Suppressor macrophage treated with lipopolysaccharide for 4 hours (primary cell): ENCODE data around the gene KCTD15.

Experiments used
- DNase-seq: peaks from one replicate; pipeline ENCODE4 v3.0.0-alpha.2; 2020

KCTD15 gene

GRCh38 chr19:33796164-33796875 lies at the start of gene KCTD15:
KCTD15 (plus strand) TSS chr19:33796870; CDS start chr19:33800455, 3,585 bp downstream.
- DNase-seq = peak; percentile 39

- DNase-seq = no peak
Measured at GRCh38 chr19:33747273-33747672, 49.4 kb upstream of the KCTD15 start.

GRCh38 chr19:33748231-33748630 lies 48.4 kb upstream of the KCTD15 start:
- DNase-seq = no peak

DNA sequence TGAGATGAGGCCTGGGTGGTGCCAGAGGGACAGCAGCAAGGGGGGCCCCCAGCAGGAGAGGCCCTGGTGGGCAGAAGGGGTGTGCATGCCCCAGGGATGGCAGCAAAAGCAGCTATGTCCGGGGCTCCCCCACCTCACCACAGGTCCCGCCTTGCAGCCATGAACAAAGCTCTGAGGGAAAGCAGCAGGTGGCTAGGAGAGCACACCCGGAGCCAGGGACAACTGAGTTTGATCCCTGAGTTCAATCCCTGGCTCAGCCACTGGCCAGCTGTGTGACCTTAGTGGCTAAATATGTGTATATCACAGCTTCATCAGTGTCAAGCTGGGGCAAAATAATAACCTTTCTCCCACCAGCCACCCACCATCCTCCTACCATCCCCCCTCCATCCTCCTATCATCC lies 47.7 kb upstream of the KCTD15 start:
- DNase-seq = no peak

DNA sequence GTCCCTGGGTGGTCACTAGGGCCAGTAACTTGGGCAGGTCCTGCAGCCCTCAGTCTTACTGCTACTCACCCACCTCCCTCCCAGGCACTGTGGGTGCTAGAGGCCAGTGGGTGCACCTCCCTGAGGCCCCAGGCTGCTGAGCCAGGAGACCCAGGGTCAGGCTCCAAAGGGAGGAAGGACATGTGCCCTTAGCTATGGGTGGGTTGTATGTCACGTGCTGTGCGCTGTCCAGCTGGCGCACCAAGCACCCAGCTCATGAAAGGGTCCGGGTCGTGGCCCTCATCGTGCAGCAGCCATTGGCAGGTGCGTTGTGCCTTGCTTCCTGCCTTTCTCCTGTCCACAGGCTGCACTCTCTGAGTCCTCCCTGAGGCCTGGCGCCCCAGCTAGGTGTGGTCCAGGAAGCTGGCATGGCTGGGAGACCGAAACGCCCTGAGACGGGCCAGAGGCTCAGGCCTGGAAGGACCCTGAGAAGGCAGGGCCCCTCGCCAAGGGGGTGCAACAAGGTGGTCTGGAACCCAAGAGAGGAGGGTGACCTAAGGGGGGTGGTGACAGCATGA lies 47.0 kb upstream of the KCTD15 start:
- no peak for DNase-seq

GRCh38 chr19:33750587-33751435 lies 45.9 kb upstream of the KCTD15 start:
- no peak for DNase-seq

DNA sequence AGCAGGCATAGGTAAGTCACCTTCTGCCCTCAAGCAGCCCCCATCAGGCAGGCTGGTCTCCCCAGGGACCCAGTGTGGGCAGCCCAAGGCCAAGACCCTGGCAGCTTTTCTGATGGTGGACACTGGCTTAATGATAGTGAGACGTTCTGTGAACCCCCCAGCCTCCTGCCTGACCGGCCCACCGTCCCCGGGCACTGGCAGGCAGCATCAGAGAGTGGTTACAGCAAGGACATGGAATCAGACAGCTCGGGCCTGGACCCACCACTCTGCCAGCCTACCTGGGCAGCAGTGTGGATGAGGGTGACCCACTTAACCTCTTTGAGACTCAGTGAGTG lies 45.3 kb upstream of the KCTD15 start:
- DNase-seq = no peak

GRCh38 chr19:33752018-33752800 lies 44.5 kb upstream of the KCTD15 start:
- no peak for DNase-seq

DNA sequence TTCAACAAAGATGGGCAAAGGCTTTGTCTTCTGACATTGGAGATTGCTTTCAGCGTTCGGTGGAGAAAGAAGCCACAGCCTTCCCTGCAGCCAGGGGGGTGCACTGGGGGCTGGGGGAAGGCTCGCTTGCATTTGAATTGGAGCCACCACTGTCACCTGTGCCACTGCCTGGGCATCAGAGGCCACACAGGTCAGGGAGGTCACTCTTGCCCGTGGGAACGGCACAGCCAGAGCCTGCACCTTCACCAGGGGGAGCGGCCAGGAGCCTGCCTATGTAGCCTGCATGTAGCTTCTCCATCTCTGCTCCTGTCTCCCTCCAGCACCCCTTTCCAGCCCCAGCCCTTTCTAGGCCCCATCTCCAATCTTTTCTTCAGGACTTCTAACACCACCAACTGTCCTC lies 43.7 kb upstream of the KCTD15 start:
- DNase-seq = no peak

GRCh38 chr19:33754361-33754760 lies 42.3 kb upstream of the KCTD15 start:
- no peak for DNase-seq

DNA sequence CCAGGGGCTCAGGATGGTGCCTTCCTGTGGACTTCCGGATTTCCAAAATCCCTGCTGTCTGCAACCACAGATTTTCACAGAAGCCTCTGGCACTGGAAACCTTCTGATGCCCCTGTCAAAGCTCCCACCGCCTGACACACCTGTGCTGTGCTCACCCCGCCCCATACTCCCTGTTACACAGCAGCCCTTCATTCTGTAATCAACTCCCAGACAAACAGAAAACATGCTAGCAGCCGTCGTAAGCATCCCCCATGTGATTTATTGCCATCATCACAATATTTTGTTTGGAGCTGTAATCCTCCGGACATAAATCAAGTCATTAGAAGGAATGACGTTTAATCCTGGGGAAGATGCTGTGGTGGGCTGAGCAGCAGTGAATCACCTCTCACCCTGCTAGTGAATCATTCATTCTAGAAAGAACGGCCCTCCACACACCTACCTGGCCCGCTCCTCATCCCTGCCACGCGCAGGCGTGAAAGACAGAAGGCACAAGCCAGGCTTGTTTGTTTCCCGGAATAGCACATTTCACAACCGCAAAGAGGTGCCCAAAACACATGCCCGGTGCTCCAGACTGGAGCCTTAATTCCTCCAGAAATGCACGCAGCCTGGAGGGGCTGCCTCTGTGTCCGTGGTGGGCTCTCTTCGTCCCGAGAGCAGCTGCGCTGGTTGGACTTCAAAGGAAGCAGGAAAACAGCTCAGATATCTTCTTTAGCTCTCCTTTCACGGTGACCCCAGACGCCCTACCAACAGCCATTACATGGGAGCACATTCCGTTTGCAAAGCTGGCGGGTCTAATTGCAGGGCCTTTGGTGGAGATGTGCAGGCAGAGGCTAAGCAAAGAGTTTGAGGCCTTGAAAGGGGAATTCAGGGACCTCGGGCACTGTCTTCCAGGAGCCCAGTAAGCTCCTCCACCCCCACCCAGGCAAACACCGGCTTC lies 41.3 kb upstream of the KCTD15 start:
- no peak for DNase-seq

- no peak for DNase-seq
Measured at GRCh38 chr19:33756177-33756576, 40.5 kb upstream of the KCTD15 start.

- no peak for DNase-seq
Measured at GRCh38 chr19:33758541-33759013, 38.1 kb upstream of the KCTD15 start.

DNA sequence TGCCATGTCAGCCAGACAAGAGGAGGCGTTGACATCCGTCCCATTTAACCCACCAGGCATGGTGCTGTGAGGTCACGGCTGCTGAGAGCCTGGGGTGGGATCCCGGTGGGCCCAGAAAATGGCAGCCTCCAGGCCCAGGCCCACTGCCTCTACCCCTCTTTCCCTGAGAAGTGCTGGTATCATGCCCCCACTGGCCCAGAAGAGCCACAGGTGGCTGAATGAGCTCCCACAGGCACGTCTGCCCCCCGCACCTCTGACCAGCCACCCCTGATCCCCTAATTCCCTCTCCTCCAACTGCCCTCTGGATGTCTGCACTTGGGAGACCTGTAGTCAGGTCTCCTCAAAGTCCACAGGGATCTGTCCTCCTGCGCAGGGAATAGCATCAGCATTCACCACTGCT lies 37.3 kb upstream of the KCTD15 start:
- no peak for DNase-seq

DNA sequence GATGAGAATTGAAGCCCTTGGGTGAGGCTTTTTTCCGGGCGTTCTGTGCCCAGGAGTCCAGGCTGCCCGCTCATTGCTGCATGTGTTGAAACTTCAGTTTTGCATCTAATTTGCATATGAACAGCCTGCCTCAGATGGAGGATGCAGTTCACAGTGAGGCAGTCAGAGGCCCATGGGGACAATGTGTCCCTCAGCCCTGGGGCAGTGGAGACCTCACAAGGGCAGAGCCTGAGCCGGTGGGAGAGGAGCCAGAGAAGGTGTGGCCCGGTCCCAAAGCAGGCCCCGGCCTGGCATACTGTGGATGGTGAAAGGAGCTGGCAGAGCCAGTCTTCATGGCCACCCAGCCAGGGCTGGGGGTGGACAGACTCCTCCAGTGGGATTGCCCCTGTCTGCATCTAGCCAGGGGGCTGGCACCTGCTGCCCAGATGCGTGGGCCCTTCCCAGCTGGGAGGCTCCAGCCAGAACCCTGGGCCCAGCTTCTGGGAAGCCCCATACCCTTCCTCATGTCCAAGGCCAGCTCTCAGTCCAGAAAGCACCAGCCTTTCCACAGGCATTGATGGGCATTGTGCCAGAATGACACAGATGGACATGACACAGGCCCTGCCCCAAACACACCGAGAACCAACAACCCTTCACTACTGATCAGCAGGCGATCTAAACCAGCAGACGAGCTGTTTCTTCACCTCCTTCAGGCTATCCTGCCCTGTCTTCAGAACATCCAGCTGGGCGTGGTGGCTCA lies 32.9 kb upstream of the KCTD15 start:
- no peak for DNase-seq

DNA sequence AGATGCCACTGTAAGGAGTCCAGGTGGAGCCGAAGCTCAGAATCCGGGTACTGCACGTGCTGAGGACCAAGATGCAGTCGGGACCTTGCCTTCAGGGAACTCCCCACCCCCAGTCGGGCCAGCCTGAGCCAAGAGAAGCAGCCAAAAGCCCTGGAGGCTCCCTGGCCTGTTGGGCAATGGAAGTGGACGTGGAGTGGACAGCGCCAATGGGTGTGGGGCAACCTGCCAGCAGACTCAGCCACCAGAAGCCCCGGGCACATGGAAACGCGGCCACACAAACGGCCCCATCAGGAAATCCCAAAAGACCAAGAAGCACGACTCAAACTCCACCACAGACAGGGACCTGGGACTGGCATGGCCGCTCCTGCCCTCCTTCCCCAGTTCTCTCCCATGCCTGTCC lies 30.0 kb upstream of the KCTD15 start:
- DNase-seq = no peak

DNA sequence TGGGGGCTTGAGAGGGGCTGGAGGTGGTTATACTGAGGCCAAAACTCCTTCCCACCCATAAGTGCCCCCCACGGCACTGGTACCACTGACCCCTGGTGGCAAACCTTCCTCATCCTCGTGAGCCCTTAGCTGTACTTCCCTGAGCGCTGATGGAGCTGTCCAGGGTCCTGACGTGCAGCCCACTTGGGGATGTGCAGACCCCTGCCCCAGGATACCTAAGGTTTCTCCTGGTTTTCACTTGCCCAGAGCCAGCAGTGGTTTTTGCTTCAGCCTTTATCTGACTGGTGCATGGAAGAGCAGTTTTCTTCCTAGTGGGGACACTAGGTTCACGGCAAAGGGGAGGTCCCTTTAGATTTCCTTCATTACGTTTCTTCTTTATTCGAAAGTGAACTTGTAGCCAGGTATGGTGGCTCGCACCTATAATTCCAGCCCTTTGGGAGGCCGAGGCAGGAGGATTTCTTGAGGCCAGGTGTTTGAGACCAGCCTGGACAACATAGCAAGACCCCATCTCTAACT lies 28.7 kb upstream of the KCTD15 start:
- peak; percentile 8 for DNase-seq

- DNase-seq = no peak
Measured at GRCh38 chr19:33769208-33769607, 27.5 kb upstream of the KCTD15 start.

- no peak for DNase-seq
Measured at GRCh38 chr19:33770107-33770506, 26.6 kb upstream of the KCTD15 start.

DNA sequence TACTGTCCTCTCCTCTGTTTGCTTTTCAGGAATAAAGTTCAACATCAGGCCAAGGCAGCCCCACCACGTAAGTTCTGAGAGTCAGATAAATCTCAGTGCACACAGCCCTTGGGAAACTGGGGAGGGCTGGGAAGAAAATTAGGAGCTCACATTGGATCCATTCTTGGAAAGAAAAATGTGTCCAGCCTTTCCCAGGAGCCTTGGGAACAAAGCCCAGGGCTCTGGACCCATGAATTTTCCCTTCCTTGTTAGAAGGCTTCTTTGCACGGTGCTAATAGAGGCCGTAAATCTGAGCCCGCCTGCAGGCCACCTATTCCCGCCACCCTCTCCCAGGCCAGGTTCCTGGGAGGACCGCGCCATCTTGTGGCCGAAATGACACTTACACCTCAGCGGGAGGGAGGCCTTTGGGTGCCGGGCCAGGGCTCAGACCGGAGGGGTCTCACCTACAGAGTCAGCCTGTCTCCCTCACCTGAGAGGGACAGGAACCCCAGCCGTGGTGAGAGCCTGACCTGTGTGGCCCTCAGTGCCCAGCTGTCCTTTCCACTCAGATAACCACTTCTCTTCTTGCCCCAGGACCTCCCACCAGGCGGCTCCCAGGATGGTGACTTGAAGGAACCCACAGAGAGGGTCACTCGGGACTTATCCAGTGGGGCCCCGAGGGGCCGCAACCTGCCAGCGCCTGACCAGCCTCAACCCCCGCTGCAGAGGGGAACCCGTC lies 25.1 kb upstream of the KCTD15 start:
- peak; percentile 77 for DNase-seq
